Smooth muscle cell (in vitro differentiated cells): ENCODE measurements around the gene DCAF11. TPM values are rescaled to one million over a fixed set of nuclear protein-coding genes. Genes with fewer than 3 reads are reported as not detected.

Experiments used
- DNase-seq: peaks from one replicate; lab custom pipeline; 2025; ENCODE audit not compliant: unreplicated experiment; lab: John Stamatoyannopoulos, UW
- H2AFZ ChIP-seq: fragments of 200-600 bp; sonication (generic); 2 replicates; pipeline ENCODE4 v1.6.0; 2016; ENCODE audit warnings: antibody characterized with exemption, low read depth, mild to moderate bottlenecking
- H3F3A ChIP-seq: fragments of 200-600 bp; sonication (generic); 2 replicates; pipeline ENCODE4 v1.6.0; 2017; ENCODE audit warnings: antibody characterized with exemption, low read depth
- H3K27ac ChIP-seq: fragments of 200-600 bp; sonication (generic); 2 replicates; pipeline ENCODE4 v1.5.1; 2016; ENCODE audit warnings: low read depth, mild to moderate bottlenecking
- H3K27me3 ChIP-seq: fragments of 200-600 bp; sonication (generic); 2 replicates; pipeline ENCODE4 v1.6.1; 2016; ENCODE audit warnings: low read depth, mild to moderate bottlenecking
- H3K36me3 ChIP-seq: fragments of 200-600 bp; sonication (generic); 2 replicates; pipeline ENCODE4 v1.5.1; 2016; ENCODE audit warnings: low read depth
- H3K4me1 ChIP-seq: fragments of 200-600 bp; sonication (generic); 2 replicates; pipeline ENCODE4 v1.5.1; 2016; ENCODE audit warnings: low read depth
- H3K4me2 ChIP-seq: fragments of 200-600 bp; sonication (generic); 2 replicates; pipeline ENCODE4 v1.6.0; 2016; ENCODE audit warnings: mild to moderate bottlenecking
- H3K4me3 ChIP-seq: fragments of 200-600 bp; sonication (generic); 2 replicates; pipeline ENCODE4 v1.5.1; 2016; ENCODE audit warnings: mild to moderate bottlenecking
- H3K79me2 ChIP-seq: fragments of 200-600 bp; sonication (generic); 2 replicates; pipeline ENCODE4 v1.6.0; 2016; ENCODE audit warnings: low read depth, mild to moderate bottlenecking
- H3K9ac ChIP-seq: fragments of 200-600 bp; sonication (generic); 2 replicates; pipeline ENCODE4 v1.6.0; 2016; ENCODE audit warnings: low read depth
- H3K9me3 ChIP-seq: fragments of 200-600 bp; sonication (generic); replicated peaks from 2 replicates; pipeline ENCODE4 v1.5.1; 2016; ENCODE audit warnings: low read depth
- H4K20me1 ChIP-seq: fragments of 200-600 bp; sonication (generic); 2 replicates; pipeline ENCODE4 v1.6.0; 2016; ENCODE audit warnings: low read depth
- whole genome bisulfite sequencing: methylation state at CpG from one replicate; pipeline ENCODE4 v1.1.7; 2016; ENCODE audit warnings: low lambda C conversion rate; 5-methylcytosine and 5-hydroxymethylcytosine counted together
- polyA plus RNA-seq: library from polyadenylated mRNA; unstranded; fragments of >200 nt; fragmentation: Nextera tagmentation; extraction: Ambion mirVana; gene quantifications from 2 replicates; pipeline ENCODE4 v1.2.1, GENCODE V29; 2016
- total RNA-seq: library from RNA; depleted of rRNA; stranded (reverse); fragments of >200 nt; gene quantifications from 2 replicates; pipeline ENCODE4 v1.2.3, GENCODE V29; 2014
- TF ChIP-seq, protein P1 (sequence below): fragments of 200-600 bp; sonication (generic); IDR thresholded peaks from 2 replicates; pipeline ENCODE4 v1.5.1; 2017; ENCODE audit warnings: borderline replicate concordance, mild to moderate bottlenecking, antibody characterized with exemption; ENCODE audit not compliant: insufficient read depth, poor library complexity, severe bottlenecking

DCAF11 gene
- total and polyA plus RNA-seq, 2 experiments from 2014 or later, result 39.3 to 43.6 TPM

DNA sequence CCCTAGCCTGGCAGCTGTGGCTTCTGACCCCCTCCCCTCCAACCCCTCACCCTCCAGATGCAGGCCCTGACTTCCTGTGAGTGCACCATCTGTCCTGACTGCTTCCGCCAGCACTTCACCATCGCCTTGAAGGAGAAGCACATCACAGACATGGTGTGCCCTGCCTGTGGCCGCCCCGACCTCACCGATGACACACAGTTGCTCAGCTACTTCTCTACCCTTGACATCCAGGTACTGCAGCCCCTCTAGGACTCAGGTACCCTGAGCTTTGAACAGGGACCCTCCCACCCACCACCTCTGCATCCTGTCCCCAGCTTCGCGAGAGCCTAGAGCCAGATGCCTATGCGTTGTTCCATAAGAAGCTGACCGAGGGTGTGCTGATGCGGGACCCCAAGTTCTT is 40.5 kb downstream of the DCAF11 start:
- TF ChIP-seq, protein P1, sequence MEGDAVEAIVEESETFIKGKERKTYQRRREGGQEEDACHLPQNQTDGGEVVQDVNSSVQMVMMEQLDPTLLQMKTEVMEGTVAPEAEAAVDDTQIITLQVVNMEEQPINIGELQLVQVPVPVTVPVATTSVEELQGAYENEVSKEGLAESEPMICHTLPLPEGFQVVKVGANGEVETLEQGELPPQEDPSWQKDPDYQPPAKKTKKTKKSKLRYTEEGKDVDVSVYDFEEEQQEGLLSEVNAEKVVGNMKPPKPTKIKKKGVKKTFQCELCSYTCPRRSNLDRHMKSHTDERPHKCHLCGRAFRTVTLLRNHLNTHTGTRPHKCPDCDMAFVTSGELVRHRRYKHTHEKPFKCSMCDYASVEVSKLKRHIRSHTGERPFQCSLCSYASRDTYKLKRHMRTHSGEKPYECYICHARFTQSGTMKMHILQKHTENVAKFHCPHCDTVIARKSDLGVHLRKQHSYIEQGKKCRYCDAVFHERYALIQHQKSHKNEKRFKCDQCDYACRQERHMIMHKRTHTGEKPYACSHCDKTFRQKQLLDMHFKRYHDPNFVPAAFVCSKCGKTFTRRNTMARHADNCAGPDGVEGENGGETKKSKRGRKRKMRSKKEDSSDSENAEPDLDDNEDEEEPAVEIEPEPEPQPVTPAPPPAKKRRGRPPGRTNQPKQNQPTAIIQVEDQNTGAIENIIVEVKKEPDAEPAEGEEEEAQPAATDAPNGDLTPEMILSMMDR, result no peak
- Histone ChIP-seq H3K4me2 (no peak overlapping the region), H3F3A (peaks cover 9% of the 10 kb centered on the region), H4K20me1 (no peaks in the 10 kb centered on the region), H3K27ac (no peak overlapping the region), H3K9me3 (no peaks in the 10 kb centered on the region), H3K36me3 (no peaks in the 10 kb centered on the region), H3K9ac (no peak overlapping the region), H3K4me1 (no peaks in the 10 kb centered on the region), H3K79me2 (no peaks in the 10 kb centered on the region), H3K4me3 (no peak overlapping the region), H3K27me3 (no peaks in the 10 kb centered on the region), H2AFZ (no peak overlapping the region)
- DNase-seq, result no peak
- WGBS, result 100% methylated on average over 10 of the region's 10 CpGs

DNA sequence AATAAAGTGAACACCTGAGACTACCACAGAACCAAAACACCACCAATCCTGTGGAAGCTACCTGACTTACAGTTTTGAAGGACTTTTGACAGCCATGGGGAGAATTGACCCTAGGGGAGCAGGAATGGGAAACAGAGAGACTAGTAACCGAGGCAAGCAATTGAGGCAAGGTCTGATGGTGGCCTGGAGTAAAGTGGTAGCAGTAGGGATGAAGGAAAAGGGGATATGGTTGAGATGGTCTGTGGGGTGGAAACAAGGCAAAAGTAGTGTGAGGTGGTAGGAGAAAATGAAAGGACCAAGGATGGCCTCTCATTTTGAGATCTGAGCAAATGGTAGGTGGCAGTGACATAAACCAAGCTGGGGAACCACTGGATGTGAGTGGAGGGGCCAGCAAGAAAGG is 42.3 kb downstream of the DCAF11 start:
- H2AFZ ChIP-seq, result no peak overlapping the region
- TF ChIP-seq, protein P1, result no peak
- peaks cover 4% of the 10 kb centered on the region for H3K4me1 ChIP-seq
- H3K36me3 ChIP-seq, result no peaks in the 10 kb centered on the region
- H3K9ac ChIP-seq, result no peak overlapping the region
- no peaks in the 10 kb centered on the region for H3K9me3 ChIP-seq
- no peak overlapping the region for H3K4me2 ChIP-seq
- no peak overlapping the region for H3K27ac ChIP-seq
- no peak for DNase-seq
- peaks cover 14% of the 10 kb centered on the region for H3F3A ChIP-seq
- H3K79me2 ChIP-seq, result peaks cover 7% of the 10 kb centered on the region
- 100% methylated on average over 1 of the region's 1 CpG for WGBS
- H3K27me3 ChIP-seq, result no peaks in the 10 kb centered on the region
- H4K20me1 ChIP-seq, result no peaks in the 10 kb centered on the region
- H3K4me3 ChIP-seq, result no peak overlapping the region

DNA sequence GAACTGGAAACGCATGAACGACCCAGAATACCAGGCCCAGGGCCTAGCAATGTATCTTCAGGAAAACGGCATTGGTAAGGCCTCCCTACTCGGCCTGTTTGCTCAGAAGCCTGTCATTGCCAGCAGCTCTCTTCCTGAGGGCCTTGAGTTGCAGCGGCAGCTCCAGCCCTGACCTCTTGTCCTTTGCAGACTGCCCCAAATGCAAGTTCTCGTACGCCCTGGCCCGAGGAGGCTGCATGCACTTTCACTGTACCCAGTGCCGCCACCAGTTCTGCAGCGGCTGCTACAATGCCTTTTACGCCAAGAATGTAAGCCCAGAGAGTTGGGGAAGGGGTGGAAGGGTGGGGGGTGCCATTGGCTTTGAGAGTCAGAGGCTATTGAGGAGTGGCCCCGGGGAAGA is 42.8 kb downstream of the DCAF11 start:
- H3K4me2 ChIP-seq, result no peak overlapping the region
- WGBS, result 95% methylated on average over 12 of the region's 12 CpGs
- H3K4me3 ChIP-seq, result no peak overlapping the region

More for the DNA sequence above, 42.8 kb downstream of the DCAF11 start:
- no peak overlapping the region for H2AFZ ChIP-seq
- H3K9ac ChIP-seq, result no peak overlapping the region
- DNase-seq, result no peak
- TF ChIP-seq, protein P1, result no peak
- H3K27me3 ChIP-seq, result no peaks in the 10 kb centered on the region
- H3K4me1 ChIP-seq, result peaks cover 7% of the 10 kb centered on the region
- H3K9me3 ChIP-seq, result no peaks in the 10 kb centered on the region
- no peaks in the 10 kb centered on the region for H4K20me1 ChIP-seq
- H3K36me3 ChIP-seq, result no peaks in the 10 kb centered on the region
- peaks cover 12% of the 10 kb centered on the region for H3K79me2 ChIP-seq
- peaks cover 14% of the 10 kb centered on the region for H3F3A ChIP-seq
- H3K27ac ChIP-seq, result no peak overlapping the region
